Tibial artery (tissue), 4 donors: ENCODE results near the gene TRMT44.

ENCODE experiments used
- DNase-seq, 2 donors: peaks; one replicate each; pipeline ENCODE4 v3.0.0-alpha.2; 2019
- H3K27ac ChIP-seq, 2 donors: fragments of 200-600 bp; sonication (generic) in 1 of 2; 1 replicate in 1 of 2; 2 replicates in 1 of 2; pipeline ENCODE4 v1.5.1; 2018 to 2019; ENCODE audit warnings: mild to moderate bottlenecking in 1 of 2
- H3K27me3 ChIP-seq, 2 donors: fragments of 200-600 bp; sonication (generic) in 1 of 2; one replicate each; pipeline versions ENCODE4 v1.5.1 to v1.6.0; 2016 to 2019
- H3K36me3 ChIP-seq, 3 donors: fragments of 200-600 bp; sonication (generic) in 2 of 3; one replicate each; pipeline ENCODE4 v1.5.1; 2016 to 2019; ENCODE audit warnings: mild to moderate bottlenecking in 2 of 3
- H3K4me1 ChIP-seq, 4 donors: fragments of 200-600 bp; sonication (generic) in 2 of 4; 1 replicate in 3 of 4; 2 replicates in 1 of 4; pipeline ENCODE4 v1.5.1; 2016 to 2019
- H3K4me3 ChIP-seq, 2 donors: fragments of 200-600 bp; sonication (generic) in 1 of 2; 1 replicate in 1 of 2; 2 replicates in 1 of 2; pipeline ENCODE4 v1.5.1; 2018 to 2019; ENCODE audit warnings: mild to moderate bottlenecking in 2 of 2
- H3K9me3 ChIP-seq, 3 donors: fragments of 200-600 bp; sonication (generic) in 1 of 3; one replicate each; pipeline ENCODE4 v1.5.1; 2016 to 2019
- CTCF ChIP-seq, 2 experiments: fragments of 200-600 bp in 1 of 2; fragments of 450-650 bp in 1 of 2; IDR thresholded peaks; one replicate each; pipeline ENCODE4 v1.5.1; 2017 to 2019; ENCODE audit warnings: antibody characterized with exemption in 2 of 2, mild to moderate bottlenecking in 1 of 2, moderate library complexity in 1 of 2
- intact Hi-C: fragments of 100-400 bp; cut with DNase I; formaldehyde crosslinking; loops from one replicate; pipeline ENCODE4 v1.15.0; 2023; ENCODE audit warnings: low total_unique reads

TRMT44 gene

GRCh38 chr4:8441499-8442091, 1.0 kb downstream of the TRMT44 start:
- peaks cover 0 to 43% (median 37%) of the 10 kb centered on the region in 4 donors for H3K4me1 ChIP-seq
- intact Hi-C loops: no loop called here
- TF ChIP-seq CTCF (IDR thresholded peaks at IDR 0.05): no peak
- DNase-seq: no peak
- no peaks in the 10 kb centered on the region for H3K27me3 ChIP-seq
- no peaks in the 10 kb centered on the region for H3K9me3 ChIP-seq
- peak overlapping the region; percentile 94 to 97 for H3K4me3 ChIP-seq
- H3K27ac ChIP-seq: peak overlapping the region in 1 of 2 donors; percentile 83
- peaks cover 0 to 8% (median 2%) of the 10 kb centered on the region in 3 donors for H3K36me3 ChIP-seq

- no peak for DNase-seq
These were observed 2.2 kb downstream of the TRMT44 start for GRCh38 chr4:8442596-8443358.

GRCh38 chr4:8443801-8444200, 3.2 kb downstream of the TRMT44 start:
- no peak for TF ChIP-seq CTCF (IDR thresholded peaks at IDR 0.05)
- no peak for DNase-seq
- Histone ChIP-seq H3K27me3 (no peaks in the 10 kb centered on the region), H3K9me3 (no peaks in the 10 kb centered on the region), H3K27ac (no peak overlapping the region), H3K36me3 (peaks cover 22 to 24% (median 23%) of the 10 kb centered on the region in 3 donors), H3K4me3 (no peak overlapping the region), H3K4me1 (peaks cover 0 to 40% (median 33%) of the 10 kb centered on the region in 4 donors)
- intact Hi-C loops: no loop called here

More at GRCh38 chr4:8442596-8443358, 2.2 kb downstream of the TRMT44 start:
- no peak for TF ChIP-seq CTCF (IDR thresholded peaks at IDR 0.05)
- Histone ChIP-seq H3K9me3 (no peaks in the 10 kb centered on the region), H3K27ac (no peak overlapping the region), H3K4me3 (no peak overlapping the region), H3K36me3 (peaks cover 12 to 16% (median 14%) of the 10 kb centered on the region in 3 donors), H3K4me1 (peaks cover 0 to 43% (median 33%) of the 10 kb centered on the region in 4 donors), H3K27me3 (no peaks in the 10 kb centered on the region)
- intact Hi-C loops: no loop called here

- intact Hi-C loops: no loop called here
- no peak for DNase-seq
- Histone ChIP-seq H3K27me3 (no peaks in the 10 kb centered on the region), H3K4me1 (peaks cover 0 to 28% (median 23%) of the 10 kb centered on the region in 4 donors), H3K36me3 (peaks cover 31 to 47% (median 37%) of the 10 kb centered on the region in 3 donors), H3K9me3 (no peaks in the 10 kb centered on the region), H3K4me3 (no peak overlapping the region), H3K27ac (no peak overlapping the region)
- TF ChIP-seq CTCF (IDR thresholded peaks at IDR 0.05): no peak
These were observed 5.5 kb downstream of the TRMT44 start for GRCh38 chr4:8446122-8446521.

- intact Hi-C loops: no loop called here
- no peak for DNase-seq
- Histone ChIP-seq H3K36me3 (peaks cover 79 to 99% (median 83%) of the 10 kb centered on the region in 3 donors), H3K27ac (no peak overlapping the region), H3K27me3 (no peaks in the 10 kb centered on the region), H3K9me3 (no peaks in the 10 kb centered on the region), H3K4me1 (no peaks in the 10 kb centered on the region), H3K4me3 (no peak overlapping the region)
- TF ChIP-seq CTCF (IDR thresholded peaks at IDR 0.05): no peak
These were observed 11.0 kb downstream of the TRMT44 start for GRCh38 chr4:8451440-8452182.
